Astrocyte (in vitro differentiated cells and primary cell): Measurements from ENCODE around the gene TLE7.

Experiments used
- CTCF ChIP-seq: IDR thresholded peaks from 2 replicates; pipeline ENCODE4 v1.5.1; 2011; ENCODE audit warnings: low read depth, mild to moderate bottlenecking, inconsistent platforms, low read length, moderate library complexity; ENCODE audit not compliant: insufficient read depth
- EZH2 ChIP-seq: IDR thresholded peaks from 2 replicates; pipeline ENCODE4 v1.6.1; 2012; ENCODE audit warnings: mild to moderate bottlenecking, low read length, inconsistent platforms; ENCODE audit not compliant: insufficient read depth

GRCh38 chr16:71480956-71481355 lies 39.1 kb upstream of the TLE7 start:
- TF ChIP-seq CTCF (no peak), EZH2 (no peak)
